H1 (cell line): Measurements from ENCODE around the gene GCKR. TPM values are rescaled to one million over a fixed set of nuclear protein-coding genes. Genes with fewer than 3 reads are reported as not detected.

Source experiments
- polyA plus RNA-seq, 7 experiments: library from polyadenylated mRNA; depleted of rRNA in 3 of 7; stranded (reverse) in 5 of 7; unstranded in 2 of 7; fragments of >200 nt in 5 of 7; fragments of 200-250 nt in 2 of 7; gene quantifications; 1 replicate in 5 of 7; 2 replicates in 1 of 7; 4 replicates in 1 of 7; pipeline versions ENCODE4 v1.2.1 to v1.2.3, GENCODE V29; 2011 to 2013; ENCODE audit warnings: missing spikeins in 2 of 7, mixed read lengths in 2 of 7
- small RNA-seq: library from polyadenylated mRNA; stranded (forward); fragments of <200 nt; extraction: miRNeasy Mini kit (QIAGEN cat#:217004); gene quantifications from one replicate; pipeline ENCODE3, GENCODE V24; 2013; ENCODE audit not compliant: insufficient read depth
- total RNA-seq: library from RNA; stranded (reverse); fragmentation: NEBNext Ultra II Directional; extraction: Animal tissue kit (Norgen Biotek cat#: 25700); gene quantifications from 2 replicates; pipeline ENCODE4 v1.2.1, GENCODE V29; 2021

Gene GCKR
- total and polyA plus RNA-seq, 2 of the 8 experiments (the other 6 are each of a cell fraction or from before 2014, with no cell fraction given), result 0.30 to 1.2 TPM

Small RNA genes within 50 kb of the gene (small RNA-seq; reads per million reads assigned to genes)
- not detected for gene RNU6-986P

Other genes starting within 250 kb of the GCKR start
- gene SLC30A3, start 233.8 kb upstream of the GCKR start, total RNA-seq, result 15.2 and 16.1 TPM in 2 replicates
- gene SLC30A3, start 233.8 kb upstream of the GCKR start, polyA plus RNA-seq (2011; rRNA removed), result 30.7 and 48.7 TPM in 2 replicates
- gene DNAJC5G, start 221.4 kb upstream of the GCKR start, total RNA-seq, result 1.4 TPM in 2 replicates
- 0.75 and 0.83 TPM in 2 replicates for gene DNAJC5G, start 221.4 kb upstream of the GCKR start, polyA plus RNA-seq (2011; rRNA removed)
- gene TRIM54, start 214.4 kb upstream of the GCKR start, total RNA-seq, result 3.9 and 4.2 TPM in 2 replicates
- gene TRIM54, start 214.4 kb upstream of the GCKR start, polyA plus RNA-seq (2011; rRNA removed), result 5.8 and 6.1 TPM in 2 replicates
- not detected in 2 replicates for gene UCN, start 188.4 kb upstream of the GCKR start, total RNA-seq
- 0.35 and 0.93 TPM in 2 replicates for gene UCN, start 188.4 kb upstream of the GCKR start, polyA plus RNA-seq (2011; rRNA removed)
- gene MPV17, start 173.7 kb upstream of the GCKR start, total RNA-seq, result 45.2 and 46.1 TPM in 2 replicates
- 148 and 181 TPM in 2 replicates for gene MPV17, start 173.7 kb upstream of the GCKR start, polyA plus RNA-seq (2011; rRNA removed)
- gene GTF3C2, start 140.1 kb upstream of the GCKR start, total RNA-seq, result 118 and 129 TPM in 2 replicates
- 121 and 127 TPM in 2 replicates for gene GTF3C2, start 140.1 kb upstream of the GCKR start, polyA plus RNA-seq (2011; rRNA removed)
- gene EIF2B4, start 126.5 kb upstream of the GCKR start, total RNA-seq, result 63.2 and 66.0 TPM in 2 replicates
- gene EIF2B4, start 126.5 kb upstream of the GCKR start, polyA plus RNA-seq (2011; rRNA removed), result 60.0 and 61.0 TPM in 2 replicates
- 54.9 and 59.1 TPM in 2 replicates for gene SNX17, start 126.2 kb upstream of the GCKR start, total RNA-seq
- gene SNX17, start 126.2 kb upstream of the GCKR start, polyA plus RNA-seq (2011; rRNA removed), result 66.2 and 76.8 TPM in 2 replicates
- 17.3 and 18.8 TPM in 2 replicates for gene ZNF513, start 116.1 kb upstream of the GCKR start, total RNA-seq
- gene ZNF513, start 116.1 kb upstream of the GCKR start, polyA plus RNA-seq (2011; rRNA removed), result 29.5 and 35.0 TPM in 2 replicates
- gene PPM1G, start 87.2 kb upstream of the GCKR start, total RNA-seq, result 201 and 203 TPM in 2 replicates
- 73.3 and 85.5 TPM in 2 replicates for gene PPM1G, start 87.2 kb upstream of the GCKR start, polyA plus RNA-seq (2011; rRNA removed)
- gene NRBP1, start 68.2 kb upstream of the GCKR start, total RNA-seq, result 115 TPM in 2 replicates
- 137 and 145 TPM in 2 replicates for gene NRBP1, start 68.2 kb upstream of the GCKR start, polyA plus RNA-seq (2011; rRNA removed)
- 50.1 and 55.4 TPM in 2 replicates for gene KRTCAP3, start 54.5 kb upstream of the GCKR start, total RNA-seq
- gene KRTCAP3, start 54.5 kb upstream of the GCKR start, polyA plus RNA-seq (2011; rRNA removed), result 72.5 and 114 TPM in 2 replicates
- 14.0 and 15.9 TPM in 2 replicates for gene IFT172, start 7.1 kb upstream of the GCKR start, total RNA-seq
- 12.9 and 13.5 TPM in 2 replicates for gene IFT172, start 7.1 kb upstream of the GCKR start, polyA plus RNA-seq (2011; rRNA removed)
- 13.4 and 14.7 TPM in 2 replicates for gene FNDC4, start 1.6 kb upstream of the GCKR start, total RNA-seq
- 14.0 and 14.1 TPM in 2 replicates for gene FNDC4, start 1.6 kb upstream of the GCKR start, polyA plus RNA-seq (2011; rRNA removed)
- 37.9 and 39.2 TPM in 2 replicates for gene ZNF512, start 86.2 kb downstream of the GCKR start, total RNA-seq
- gene ZNF512, start 86.2 kb downstream of the GCKR start, polyA plus RNA-seq (2011; rRNA removed), result 13.1 and 17.6 TPM in 2 replicates
- gene CCDC121, start 132.2 kb downstream of the GCKR start, total RNA-seq, result 1.5 and 2.0 TPM in 2 replicates
- gene CCDC121, start 132.2 kb downstream of the GCKR start, polyA plus RNA-seq (2011; rRNA removed), result 0.68 and 0.94 TPM in 2 replicates
- 35.3 and 43.5 TPM in 2 replicates for gene GPN1, start 132.2 kb downstream of the GCKR start, total RNA-seq
- 27.6 and 38.7 TPM in 2 replicates for gene GPN1, start 132.2 kb downstream of the GCKR start, polyA plus RNA-seq (2011; rRNA removed)
- gene SUPT7L, start 166.8 kb downstream of the GCKR start, total RNA-seq, result 21.8 and 22.2 TPM in 2 replicates
- gene SUPT7L, start 166.8 kb downstream of the GCKR start, polyA plus RNA-seq (2011; rRNA removed), result 24.6 and 26.6 TPM in 2 replicates
- gene SLC4A1AP, start 167.1 kb downstream of the GCKR start, total RNA-seq, result 18.4 and 18.8 TPM in 2 replicates
- gene SLC4A1AP, start 167.1 kb downstream of the GCKR start, polyA plus RNA-seq (2011; rRNA removed), result 8.1 and 8.3 TPM in 2 replicates